Body of pancreas (tissue), 4 donors: Measurements from ENCODE around the gene POTEH.
"Not testable (repeated sequence)": the region's sequence is repeated elsewhere in the genome, so short reads cannot be mapped to it uniquely, and the experiment has no call there.

ENCODE experiments used
- POLR2A ChIP-seq, 3 donors: fragments of 450-650 bp; IDR thresholded peaks; one replicate each; pipeline ENCODE4 v1.6.1; 2016; ENCODE audit warnings: antibody characterized with exemption in 3 of 3, mild to moderate bottlenecking in 2 of 3
- TF ChIP-seq, protein P1 (sequence below), 7 experiments: fragments of 450-650 bp in 4 of 7; fragments of 200-600 bp in 3 of 7; sonication (generic) in 3 of 7; IDR thresholded peaks; one replicate each; pipeline ENCODE4 v1.5.1; 2016 to 2019; ENCODE audit warnings: antibody characterized with exemption in 7 of 7

DNA sequence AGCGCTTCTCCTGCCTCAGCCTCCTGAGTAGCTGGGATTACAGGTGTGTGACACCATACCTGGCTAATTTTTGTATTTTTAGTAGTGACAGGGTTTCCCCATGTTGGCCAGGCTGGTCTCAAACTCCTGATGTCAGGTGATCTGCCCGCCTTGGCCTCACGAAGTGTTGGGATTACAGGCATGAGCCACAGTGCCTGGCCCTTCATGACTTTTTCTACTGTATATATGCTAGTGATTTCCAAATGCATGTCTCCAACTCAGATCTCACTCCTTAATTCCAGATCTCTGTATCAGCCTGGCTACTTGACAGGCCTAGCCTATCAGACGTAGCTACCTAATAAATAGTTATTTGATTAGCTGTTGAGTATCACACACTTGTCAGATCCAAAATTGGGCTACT is 23.8 kb downstream of the POTEH start:
- TF ChIP-seq POLR2A (IDR thresholded peaks at IDR 0.05) = not testable (repeated sequence)
- TF ChIP-seq, protein P1, sequence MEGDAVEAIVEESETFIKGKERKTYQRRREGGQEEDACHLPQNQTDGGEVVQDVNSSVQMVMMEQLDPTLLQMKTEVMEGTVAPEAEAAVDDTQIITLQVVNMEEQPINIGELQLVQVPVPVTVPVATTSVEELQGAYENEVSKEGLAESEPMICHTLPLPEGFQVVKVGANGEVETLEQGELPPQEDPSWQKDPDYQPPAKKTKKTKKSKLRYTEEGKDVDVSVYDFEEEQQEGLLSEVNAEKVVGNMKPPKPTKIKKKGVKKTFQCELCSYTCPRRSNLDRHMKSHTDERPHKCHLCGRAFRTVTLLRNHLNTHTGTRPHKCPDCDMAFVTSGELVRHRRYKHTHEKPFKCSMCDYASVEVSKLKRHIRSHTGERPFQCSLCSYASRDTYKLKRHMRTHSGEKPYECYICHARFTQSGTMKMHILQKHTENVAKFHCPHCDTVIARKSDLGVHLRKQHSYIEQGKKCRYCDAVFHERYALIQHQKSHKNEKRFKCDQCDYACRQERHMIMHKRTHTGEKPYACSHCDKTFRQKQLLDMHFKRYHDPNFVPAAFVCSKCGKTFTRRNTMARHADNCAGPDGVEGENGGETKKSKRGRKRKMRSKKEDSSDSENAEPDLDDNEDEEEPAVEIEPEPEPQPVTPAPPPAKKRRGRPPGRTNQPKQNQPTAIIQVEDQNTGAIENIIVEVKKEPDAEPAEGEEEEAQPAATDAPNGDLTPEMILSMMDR (IDR thresholded peaks at IDR 0.05) = not testable (repeated sequence)
